AG09319 (cell line): ENCODE results near the gene SSU72.

Source experiments
- DNase-seq: peaks from one replicate; pipeline ENCODE4 v3.0.0-alpha.2; 2010; ENCODE audit warnings: low read depth; ENCODE audit errors: extremely low read depth
- CTCF ChIP-seq: IDR thresholded peaks from 2 replicates; pipeline ENCODE4 v1.5.1; 2011; ENCODE audit warnings: low read depth, mild to moderate bottlenecking, inconsistent platforms, low read length, moderate library complexity

The SSU72 gene

GRCh38 chr1:1547476-1547875 lies 27.2 kb downstream of the SSU72 start:
- no peak for DNase-seq
- no peak for TF ChIP-seq CTCF

- TF ChIP-seq CTCF, result no peak
- no peak for DNase-seq
Measured at GRCh38 chr1:1547011-1547410, 27.7 kb downstream of the SSU72 start.

GRCh38 chr1:1545946-1546737 lies 28.5 kb downstream of the SSU72 start:
- TF ChIP-seq CTCF, result no peak
- DNase-seq, result no peak

GRCh38 chr1:1544544-1544943 lies 30.1 kb downstream of the SSU72 start:
- TF ChIP-seq CTCF, result no peak
- DNase-seq, result no peak

- no peak for TF ChIP-seq CTCF
- no peak for DNase-seq
Measured at GRCh38 chr1:1543706-1544099, 31.0 kb downstream of the SSU72 start.

- no peak for DNase-seq
- TF ChIP-seq CTCF, result no peak
Measured at GRCh38 chr1:1542766-1543705, 31.6 kb downstream of the SSU72 start.
